ENCODE data around the gene CREG2. TPM values are rescaled to one million over a fixed set of nuclear protein-coding genes. Genes with fewer than 3 reads are reported as not detected.

Gene CREG2
- total and polyA plus RNA-seq, 7 experiments from 2014 or later: 0.56 TPM; not detected in 6

DNA sequence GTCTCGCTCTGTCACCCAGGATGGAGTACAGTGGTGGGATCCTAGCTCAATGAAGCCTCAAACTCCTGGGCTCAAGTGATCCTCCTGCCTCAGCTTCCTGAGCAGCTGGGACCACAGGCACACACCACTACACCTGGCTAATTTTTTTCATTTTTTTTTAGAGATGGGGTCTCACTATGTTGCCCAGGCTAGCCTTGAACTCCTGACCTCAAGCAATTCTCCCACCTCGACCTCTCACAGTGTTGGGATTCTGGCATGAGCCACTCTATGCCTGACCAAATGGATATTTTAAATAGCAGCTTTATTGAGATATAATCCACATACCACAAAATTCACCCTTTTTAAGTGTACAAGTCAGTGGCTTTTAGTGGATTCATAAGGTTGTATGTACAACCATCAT is 89.9 kb downstream of the CREG2 start:
- Mint-ChIP-seq H3K4me3 (peak overlapping the region in 8 of 10 donors; percentile 1 to 53 (median 28)), H3K27me3 (no peaks in the 10 kb centered on the region), H3K27ac (peak overlapping the region in 8 of 9 donors; percentile 2 to 63 (median 12)), H3K9me3 (no peaks in the 10 kb centered on the region), H3K36me3 (peaks cover 0 to 13% (median 3%) of the 10 kb centered on the region in 5 donors), H3K4me1 (peaks cover 50 to 91% (median 82%) of the 10 kb centered on the region in 7 donors)
- no peaks in the 10 kb centered on the region for H3K9me3 ChIP-seq (ENCODE audit: control insufficient read depth in 2 of 3, low read length in 3 of 3)
- peaks cover 32 to 63% of the 10 kb centered on the region in 2 donors for H3K4me1 ChIP-seq (ENCODE audit: control insufficient read depth in 2 of 2, insufficient read depth in 2 of 2, low read length in 2 of 2)
- DNase-seq (no peak), ATAC-seq (no peak)
- ChIA-PET POLR2A (interaction anchor here (1.3 to 2.7 kb wide), 2 partner anchors 9 to 11 kb away, joined by 3 to 16 read pairs; partner anchors contain the start of gene RNF149), CTCF (interaction anchor here (1.4 kb wide), 1 partner anchor 36 kb away, joined by 3 read pairs; no protein-coding TSS in a partner anchor)
- H3K36me3 ChIP-seq (ENCODE audit: control insufficient read depth in 2 of 3, insufficient read depth in 3 of 3, low read length in 3 of 3): peaks cover 0 to 19% (median 13%) of the 10 kb centered on the region in 3 experiments
- H3K27me3 ChIP-seq (ENCODE audit: control insufficient read depth in 2 of 2, insufficient read depth in 2 of 2, low read length in 2 of 2): no peaks in the 10 kb centered on the region
- intact Hi-C loops (cut with micrococcal nuclease): loop anchor here in 1 of 2 donors (5.0 kb wide), 1 partner anchor 35 kb away; no protein-coding TSS in a partner anchor
- H3K4me3 ChIP-seq (ENCODE audit: low read length): no peak overlapping the region
- no peak overlapping the region for H3K27ac ChIP-seq (ENCODE audit: low read depth, low read length)

DNA sequence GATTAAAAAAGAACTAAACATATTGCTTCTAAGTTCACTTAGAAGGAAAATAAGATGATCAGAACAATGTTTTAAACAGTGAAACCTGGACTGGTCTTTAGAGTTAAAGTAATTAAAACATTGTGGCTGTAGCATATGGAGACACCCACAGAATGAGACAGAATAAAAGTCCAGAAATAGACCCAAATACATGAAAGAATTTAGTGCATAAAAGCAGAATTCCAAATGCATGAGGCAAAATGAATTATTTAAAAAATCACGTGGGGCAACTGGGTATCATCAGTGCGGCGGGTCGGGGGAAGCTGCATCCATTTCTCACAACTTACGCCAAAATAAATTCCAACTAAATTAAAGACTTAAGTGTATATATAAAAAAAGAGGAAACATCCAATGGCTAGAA is 90.9 kb downstream of the CREG2 start:
- Histone ChIP-seq H3K4me1 (ENCODE audit: control insufficient read depth in 2 of 2, insufficient read depth in 2 of 2, low read length in 2 of 2) (peaks cover 32 to 52% of the 10 kb centered on the region in 2 donors), H3K27ac (ENCODE audit: low read depth, low read length) (no peak overlapping the region), H3K9me3 (ENCODE audit: control insufficient read depth in 2 of 3, low read length in 3 of 3) (no peaks in the 10 kb centered on the region), H3K27me3 (ENCODE audit: control insufficient read depth in 2 of 2, insufficient read depth in 2 of 2, low read length in 2 of 2) (no peaks in the 10 kb centered on the region), H3K4me3 (ENCODE audit: low read length) (no peak overlapping the region), H3K36me3 (ENCODE audit: control insufficient read depth in 2 of 3, insufficient read depth in 3 of 3, low read length in 3 of 3) (peaks cover 0 to 26% (median 13%) of the 10 kb centered on the region in 3 experiments)
- peaks cover 45 to 86% (median 72%) of the 10 kb centered on the region in 7 donors for H3K4me1 Mint-ChIP-seq
- peak overlapping the region in 2 of 9 donors; percentile 2 to 52 for H3K27ac Mint-ChIP-seq
- no peaks in the 10 kb centered on the region for H3K27me3 Mint-ChIP-seq
- H3K9me3 Mint-ChIP-seq: no peaks in the 10 kb centered on the region
- ATAC-seq: no peak
- peaks cover 0 to 20% (median 3%) of the 10 kb centered on the region in 5 donors for H3K36me3 Mint-ChIP-seq
- no peak for DNase-seq
- H3K4me3 Mint-ChIP-seq: peak overlapping the region in 6 of 10 donors; percentile 7 to 54 (median 44)
- intact Hi-C loops (cut with micrococcal nuclease): loop anchor here in 1 of 2 donors (5.0 kb wide), 1 partner anchor 36 kb away; no protein-coding TSS in a partner anchor
- POLR2A ChIA-PET: interaction anchor here (0.6 kb wide), 1 partner anchor 361 kb away, joined by 3 read pairs; no protein-coding TSS in a partner anchor
- CTCF ChIA-PET: interaction anchor here (1.4 kb wide), 1 partner anchor 37 kb away, joined by 3 read pairs; no protein-coding TSS in a partner anchor

DNA sequence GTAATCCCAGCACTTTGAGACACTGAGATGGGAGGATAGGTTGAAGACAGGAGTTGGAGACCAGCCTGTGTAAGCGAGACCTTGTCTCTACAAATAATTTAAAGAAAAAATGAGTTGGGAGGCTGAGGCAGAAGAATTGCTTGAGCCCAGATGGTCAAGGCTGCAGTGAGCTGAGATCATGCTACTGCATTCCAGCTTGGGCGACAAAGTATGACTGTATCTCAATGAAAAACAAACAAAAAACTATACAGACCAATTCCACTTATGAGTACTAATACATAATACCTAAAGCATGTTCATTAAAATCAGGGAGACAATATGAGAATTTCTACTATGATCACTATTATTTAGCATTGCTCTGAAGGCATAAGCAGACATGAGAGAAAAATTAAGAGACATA is 91.4 kb downstream of the CREG2 start:
- ChIA-PET CTCF (interaction anchor here (1.4 kb wide), 1 partner anchor 37 kb away, joined by 3 read pairs; no protein-coding TSS in a partner anchor), POLR2A (no interaction called here)
- Mint-ChIP-seq H3K27me3 (no peaks in the 10 kb centered on the region), H3K4me3 (peak overlapping the region in 6 of 10 donors; percentile 7 to 53 (median 38)), H3K36me3 (peaks cover 0 to 21% (median 3%) of the 10 kb centered on the region in 5 donors), H3K9me3 (no peaks in the 10 kb centered on the region), H3K27ac (peak overlapping the region in 3 of 9 donors; percentile 2 to 37 (median 11)), H3K4me1 (peaks cover 42 to 81% (median 67%) of the 10 kb centered on the region in 7 donors)
- Histone ChIP-seq H3K4me3 (ENCODE audit: low read length) (no peak overlapping the region), H3K4me1 (ENCODE audit: control insufficient read depth in 2 of 2, insufficient read depth in 2 of 2, low read length in 2 of 2) (peaks cover 30 to 48% of the 10 kb centered on the region in 2 donors), H3K27me3 (ENCODE audit: control insufficient read depth in 2 of 2, insufficient read depth in 2 of 2, low read length in 2 of 2) (no peaks in the 10 kb centered on the region), H3K9me3 (ENCODE audit: control insufficient read depth in 2 of 3, low read length in 3 of 3) (no peaks in the 10 kb centered on the region), H3K36me3 (ENCODE audit: control insufficient read depth in 2 of 3, insufficient read depth in 3 of 3, low read length in 3 of 3) (peaks cover 0 to 26% (median 13%) of the 10 kb centered on the region in 3 experiments), H3K27ac (ENCODE audit: low read depth, low read length) (no peak overlapping the region)
- ATAC-seq (no peak), DNase-seq (no peak)
- intact Hi-C loops (cut with micrococcal nuclease): loop anchor here in 1 of 2 donors (5.0 kb wide), 1 partner anchor 36 kb away; no protein-coding TSS in a partner anchor

Small RNA genes within 50 kb of the gene (microRNA-seq; reads per million reads assigned to microRNA genes)
- gene MIR5696 (ENCODE audit: borderline microRNAs expressed): 5.2 reads per million, percentile 4 among the genes with 10 or more reads in this experiment

Other genes starting within 250 kb of the CREG2 start
- gene TBC1D8, start 236.1 kb downstream of the CREG2 start, total RNA-seq: 10 to 100 TPM in 1 of 5 experiments, 1 to 10 TPM in 3, under 1 TPM in 1; 0.87 to 20.1 (median 2.4) TPM
- gene TBC1D8, start 236.1 kb downstream of the CREG2 start, polyA plus RNA-seq: under 1 TPM; 0.30 to 0.37 TPM
- 10 to 100 TPM; 49.0 to 65.7 (median 54.3) TPM for gene CNOT11, start 134.6 kb downstream of the CREG2 start, total RNA-seq
- gene CNOT11, start 134.6 kb downstream of the CREG2 start, polyA plus RNA-seq: 10 to 100 TPM; 60.4 to 64.0 TPM
- gene RNF149, start 78.8 kb downstream of the CREG2 start, total RNA-seq: 100 to 1,000 TPM in 4 of 5 experiments, 10 to 100 TPM in 1; 88.9 to 159 (median 114) TPM
- 10 to 100 TPM; 45.2 to 52.6 TPM for gene RNF149, start 78.8 kb downstream of the CREG2 start, polyA plus RNA-seq
- 1 to 10 TPM in 2 of 5 experiments, under 1 TPM in 2, not detected in 1; 0.24 to 2.0 (median 0.88) TPM for gene RFX8, start 87.6 kb upstream of the CREG2 start, total RNA-seq
- gene RFX8, start 87.6 kb upstream of the CREG2 start, polyA plus RNA-seq: not detected

All from naive thymus-derived CD4-positive, alpha-beta T cell (primary cell).